GM21717 (cell line): Measurements from ENCODE around the gene LCMT1.
"Not testable (repeated sequence)": the region's sequence is repeated elsewhere in the genome, so short reads cannot be mapped to it uniquely, and the experiment has no call there.

Source experiments
- ATAC-seq: cut with Tn5 transposase; IDR thresholded peaks from one replicate; pipeline ENCODE4 v1.9.1; 2021; ENCODE audit warnings: mild to moderate bottlenecking, moderate library complexity; ENCODE audit not compliant: unreplicated experiment

The LCMT1 gene

GRCh38 chr16:25141648-25142047, 30.1 kb downstream of the LCMT1 start:
- no peak for ATAC-seq

- ATAC-seq: no peak
Observed at GRCh38 chr16:25143928-25144327, 32.4 kb downstream of the LCMT1 start.

DNA sequence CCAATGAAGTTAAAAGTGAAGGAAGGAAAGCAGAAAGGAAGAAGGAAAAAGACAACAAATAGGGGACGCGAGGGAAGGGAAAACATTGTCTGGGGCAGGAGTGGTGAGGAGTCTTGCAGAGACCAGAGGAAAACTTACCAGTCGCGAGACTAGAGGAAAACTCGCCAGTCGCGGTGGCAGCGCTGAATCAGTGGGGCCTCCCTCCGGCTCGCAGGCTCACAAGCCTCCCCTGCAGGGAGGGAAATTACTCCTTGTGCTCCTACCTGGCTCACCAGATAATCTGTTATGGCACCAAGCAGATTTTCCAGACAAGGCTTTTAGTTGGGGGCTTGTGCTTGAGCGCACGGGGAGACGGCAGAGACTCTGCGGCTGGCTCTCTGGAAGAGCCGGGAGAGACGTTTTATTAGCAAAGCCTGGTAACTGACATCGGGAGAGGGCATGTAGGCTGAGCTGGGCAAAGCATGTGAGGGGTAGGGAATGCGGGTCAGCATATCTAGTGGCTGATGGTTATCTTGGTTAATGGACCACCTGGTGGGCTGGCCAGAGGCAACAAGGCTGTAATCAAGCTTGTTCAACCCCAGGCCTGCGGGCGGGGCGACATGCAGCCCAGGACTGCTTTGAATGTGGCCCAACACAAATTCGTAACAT, 37.1 kb downstream of the LCMT1 start:
- ATAC-seq: no peak

GRCh38 chr16:25151996-25152395, 40.5 kb downstream of the LCMT1 start:
- ATAC-seq: no peak

GRCh38 chr16:25155553-25156460, 44.3 kb downstream of the LCMT1 start:
- ATAC-seq: no peak

DNA sequence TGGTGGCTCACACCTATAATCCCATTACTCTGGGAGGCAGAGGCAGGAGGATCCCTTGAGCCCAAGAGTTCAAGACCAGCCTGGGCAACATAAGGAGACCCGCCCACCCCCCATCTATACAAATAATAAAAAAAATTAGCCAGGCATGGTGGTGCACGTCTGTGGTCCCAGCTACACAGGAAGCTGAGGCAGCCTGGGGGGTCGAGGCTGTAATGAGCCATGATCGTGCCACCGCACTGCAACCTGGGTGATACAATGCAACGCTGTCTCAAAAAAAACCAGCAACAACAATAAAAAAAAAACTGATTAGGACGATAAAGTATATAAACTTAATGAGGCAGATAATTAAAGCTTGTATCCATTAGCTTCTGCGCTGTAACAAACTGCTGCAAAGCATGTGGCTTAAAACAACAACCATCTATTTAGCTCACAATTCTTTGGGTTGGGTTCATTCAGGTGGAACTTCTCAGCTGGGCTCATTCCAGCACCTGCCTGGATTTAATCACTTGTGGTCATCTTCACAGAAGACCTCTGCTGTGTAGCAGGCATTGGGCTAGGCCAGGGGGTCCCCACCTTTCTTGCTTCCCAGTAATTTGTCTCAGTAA, 45.8 kb downstream of the LCMT1 start:
- ATAC-seq: no peak

GRCh38 chr16:25158401-25158800, 46.9 kb downstream of the LCMT1 start:
- ATAC-seq: no peak

DNA sequence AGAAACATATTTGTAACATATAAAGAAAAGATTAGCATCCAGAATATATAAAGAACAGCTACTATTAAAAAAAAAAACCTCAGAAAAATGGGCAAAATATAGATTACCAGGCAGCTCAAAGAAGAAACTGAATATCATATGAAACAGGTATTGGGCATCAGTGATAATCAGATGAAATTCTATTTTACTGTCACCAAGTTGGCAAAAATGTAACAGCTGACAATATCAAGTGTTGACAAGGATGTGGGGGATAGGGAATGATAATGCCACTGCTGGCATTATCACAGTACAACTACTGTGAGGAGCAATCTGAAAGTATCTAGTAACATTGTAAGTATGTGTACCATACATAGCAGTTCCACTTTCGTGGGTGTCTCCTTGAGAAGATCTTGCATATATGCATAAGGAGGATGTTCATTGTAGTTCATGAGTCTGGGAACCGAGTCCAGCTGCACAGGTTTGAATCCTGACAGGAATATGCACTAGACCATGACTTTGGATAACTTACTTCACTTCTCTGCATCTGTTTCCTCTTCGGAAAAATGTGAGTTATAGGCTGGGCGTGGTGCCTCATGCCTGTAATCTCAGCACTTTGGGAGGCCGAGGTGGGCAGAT, 50.3 kb downstream of the LCMT1 start:
- no peak for ATAC-seq

DNA sequence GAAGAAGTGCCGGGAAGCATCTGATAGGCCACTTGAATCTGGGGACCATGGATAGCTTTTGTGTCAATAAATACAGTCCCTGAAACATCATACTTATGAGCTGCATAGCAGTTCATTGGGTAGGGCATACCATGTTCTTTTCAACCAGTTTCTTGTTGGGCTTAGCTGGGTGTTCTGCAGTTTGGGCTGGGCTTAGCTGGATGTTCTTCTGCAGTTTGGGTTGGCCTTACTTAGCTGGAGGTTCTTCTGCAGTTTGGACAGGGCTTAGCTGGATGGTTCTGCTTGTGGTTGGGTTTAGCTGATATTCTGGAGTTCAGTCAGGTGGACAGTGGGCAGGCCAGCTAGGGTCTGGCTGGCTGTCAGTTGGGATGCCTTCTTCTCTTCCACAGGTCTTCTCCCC, 52.1 kb downstream of the LCMT1 start:
- no peak for ATAC-seq

- no peak for ATAC-seq
Observed at GRCh38 chr16:25165284-25165683, 53.7 kb downstream of the LCMT1 start.

DNA sequence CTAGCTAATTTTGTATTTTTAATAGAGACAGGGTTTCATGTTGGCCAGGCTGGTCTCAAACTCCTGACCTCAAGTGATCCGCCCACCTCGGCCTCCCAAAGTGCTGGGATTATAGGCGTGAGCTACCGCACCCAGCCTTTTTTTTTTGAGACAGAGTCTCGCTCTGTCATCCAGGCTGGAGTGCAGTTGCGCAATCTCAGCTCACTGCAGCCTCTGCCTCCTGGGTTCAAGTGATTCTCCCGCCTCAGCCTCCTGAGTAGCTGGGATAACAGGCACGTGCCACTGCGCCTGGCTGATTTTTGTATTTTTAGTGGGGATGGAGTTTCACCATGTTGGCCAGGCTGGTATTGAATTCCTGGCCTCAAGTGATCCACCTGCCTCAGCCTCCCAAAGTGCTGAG, 56.4 kb downstream of the LCMT1 start:
- not testable (repeated sequence) for ATAC-seq

DNA sequence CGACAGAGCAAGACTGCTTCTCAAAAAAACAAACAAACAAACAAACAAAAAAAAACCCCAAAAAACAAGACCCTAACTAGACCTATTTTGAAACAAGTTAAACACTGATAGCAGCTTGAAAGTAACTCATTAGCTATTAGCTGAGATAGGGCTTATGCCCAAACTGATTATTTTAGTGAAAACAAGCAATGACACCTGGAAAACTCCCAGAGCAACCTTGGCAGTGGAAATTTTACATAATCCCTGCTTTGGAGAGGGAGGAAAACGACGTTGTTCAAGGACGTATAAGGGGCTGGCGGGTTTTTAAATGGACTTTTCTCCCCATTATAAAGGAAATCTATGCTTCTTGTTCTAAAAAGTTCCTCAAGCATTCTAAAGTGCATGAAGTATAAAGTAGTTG, 59.8 kb downstream of the LCMT1 start:
- ATAC-seq: no peak

- ATAC-seq: no peak
Observed at GRCh38 chr16:25172831-25173230, 61.3 kb downstream of the LCMT1 start.

DNA sequence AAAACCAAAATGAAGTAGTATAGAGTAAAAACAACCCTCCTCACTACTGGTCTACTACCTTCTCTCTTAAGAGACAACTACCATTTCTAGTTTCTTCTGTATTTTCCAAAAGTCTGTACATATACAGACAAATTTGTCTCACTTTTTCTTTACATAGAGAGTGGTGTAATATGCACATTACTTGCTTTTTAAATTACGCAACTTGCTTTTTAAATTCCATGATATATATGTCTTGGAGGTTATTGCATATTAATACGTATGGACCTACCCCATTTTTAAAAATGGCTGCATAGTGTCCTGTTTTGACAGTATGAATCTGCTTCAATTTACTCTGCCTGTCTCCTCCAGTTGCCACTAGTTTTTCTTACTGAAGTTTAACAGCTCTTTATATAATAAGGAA, 62.7 kb downstream of the LCMT1 start:
- no peak for ATAC-seq

- ATAC-seq: no peak
Observed at GRCh38 chr16:25176136-25176535, 64.6 kb downstream of the LCMT1 start.

DNA sequence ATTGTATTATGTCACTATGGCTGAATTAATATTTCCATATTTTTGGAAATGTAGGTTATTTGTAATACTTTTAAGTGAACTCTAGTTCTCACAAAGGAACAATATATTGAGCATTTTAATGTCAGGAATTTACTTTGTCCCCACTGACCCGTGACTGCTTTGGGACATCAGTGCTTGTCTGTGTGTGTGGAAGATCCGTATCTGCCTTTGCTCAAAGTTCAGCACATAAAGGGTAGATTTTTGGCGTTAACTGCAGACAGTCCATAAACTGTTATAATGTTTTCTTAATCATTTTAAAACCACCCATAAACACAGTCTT, 65.9 kb downstream of the LCMT1 start:
- no peak for ATAC-seq

DNA sequence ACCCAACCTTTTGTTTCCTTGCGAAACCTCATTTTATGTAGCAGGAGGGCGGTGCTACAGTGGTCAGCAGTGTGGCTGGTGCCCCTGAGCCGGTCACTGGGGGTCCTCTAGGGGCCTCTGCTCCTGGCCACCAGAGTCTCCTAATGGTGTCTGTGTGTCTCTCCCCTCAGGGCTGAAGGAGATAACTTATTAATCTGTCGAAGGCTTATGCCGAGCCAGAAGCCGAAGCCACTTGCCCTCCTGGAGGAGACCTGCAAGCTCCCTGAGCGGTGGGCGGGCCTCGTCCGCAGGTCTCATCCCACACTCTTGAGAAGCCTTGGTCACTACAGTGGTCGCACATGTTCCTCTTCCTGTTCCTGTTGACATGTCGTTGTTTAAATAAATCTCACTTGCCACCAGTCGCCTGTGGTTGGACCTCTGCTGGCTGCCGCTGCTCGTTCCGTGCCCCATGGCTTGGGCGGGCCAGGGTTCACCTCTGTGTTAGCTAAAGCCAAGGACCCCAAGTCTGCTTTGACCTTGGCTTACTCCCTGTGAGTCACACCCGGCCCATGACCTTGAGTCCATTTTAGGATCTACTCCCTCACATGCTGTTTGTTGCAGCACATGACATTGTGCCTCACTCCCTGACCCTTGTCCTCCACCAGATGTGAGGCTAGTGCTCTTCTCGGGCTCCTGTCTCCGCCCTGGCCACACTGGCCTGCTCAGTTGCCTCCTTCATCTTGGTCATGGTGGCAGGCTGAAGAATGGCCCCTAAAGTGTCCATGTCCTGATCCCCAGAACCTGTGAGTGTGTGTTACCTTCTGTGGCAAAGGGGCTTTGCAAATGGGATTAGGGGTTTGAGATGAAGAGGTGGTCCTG, 66.5 kb downstream of the LCMT1 start:
- no peak for ATAC-seq

- not testable (repeated sequence) for ATAC-seq
Observed at GRCh38 chr16:25181236-25181635, 69.7 kb downstream of the LCMT1 start.

DNA sequence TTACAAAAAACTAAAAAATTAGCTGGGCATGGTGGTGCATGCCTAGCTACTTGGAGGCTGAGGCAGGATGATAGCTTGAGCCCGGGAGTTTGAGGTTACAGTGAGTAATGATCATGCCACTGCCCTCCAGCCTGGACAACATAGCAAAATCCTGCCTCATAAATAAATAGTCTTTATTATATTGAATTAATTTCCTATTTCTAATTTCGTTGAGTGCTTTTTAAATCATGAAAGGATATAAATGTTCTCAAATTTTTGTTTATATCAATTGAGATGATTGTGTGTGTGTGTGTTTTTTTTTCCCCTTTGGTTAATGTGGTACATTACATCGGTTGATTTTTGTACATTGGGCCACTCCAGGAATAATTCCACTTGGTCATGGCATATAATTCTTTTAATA, 73.2 kb downstream of the LCMT1 start:
- no peak for ATAC-seq

- ATAC-seq: no peak
Observed at GRCh38 chr16:25187491-25187795, 75.9 kb downstream of the LCMT1 start.

DNA sequence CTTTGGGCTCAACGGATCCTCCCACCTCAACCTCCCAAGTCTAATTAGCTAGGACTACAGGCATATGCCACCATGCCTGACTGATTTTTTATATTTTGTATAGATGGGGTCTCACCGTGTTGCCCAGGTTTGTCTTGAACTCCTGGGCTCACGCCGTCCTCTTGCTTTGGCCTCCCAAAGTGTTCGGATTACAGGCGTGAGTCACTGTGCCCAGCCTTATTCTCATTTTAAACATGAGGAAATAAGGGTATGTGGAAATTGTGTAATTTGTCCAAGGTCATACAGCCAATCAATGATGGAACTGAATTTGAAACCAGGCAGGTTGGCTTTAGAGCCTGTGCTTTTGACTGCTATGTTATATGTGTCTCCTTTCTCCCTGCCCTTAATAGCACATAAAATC, 77.8 kb downstream of the LCMT1 start:
- ATAC-seq: no peak
